ENCODE measurements around the gene TM7SF3.

TM7SF3 gene

DNA sequence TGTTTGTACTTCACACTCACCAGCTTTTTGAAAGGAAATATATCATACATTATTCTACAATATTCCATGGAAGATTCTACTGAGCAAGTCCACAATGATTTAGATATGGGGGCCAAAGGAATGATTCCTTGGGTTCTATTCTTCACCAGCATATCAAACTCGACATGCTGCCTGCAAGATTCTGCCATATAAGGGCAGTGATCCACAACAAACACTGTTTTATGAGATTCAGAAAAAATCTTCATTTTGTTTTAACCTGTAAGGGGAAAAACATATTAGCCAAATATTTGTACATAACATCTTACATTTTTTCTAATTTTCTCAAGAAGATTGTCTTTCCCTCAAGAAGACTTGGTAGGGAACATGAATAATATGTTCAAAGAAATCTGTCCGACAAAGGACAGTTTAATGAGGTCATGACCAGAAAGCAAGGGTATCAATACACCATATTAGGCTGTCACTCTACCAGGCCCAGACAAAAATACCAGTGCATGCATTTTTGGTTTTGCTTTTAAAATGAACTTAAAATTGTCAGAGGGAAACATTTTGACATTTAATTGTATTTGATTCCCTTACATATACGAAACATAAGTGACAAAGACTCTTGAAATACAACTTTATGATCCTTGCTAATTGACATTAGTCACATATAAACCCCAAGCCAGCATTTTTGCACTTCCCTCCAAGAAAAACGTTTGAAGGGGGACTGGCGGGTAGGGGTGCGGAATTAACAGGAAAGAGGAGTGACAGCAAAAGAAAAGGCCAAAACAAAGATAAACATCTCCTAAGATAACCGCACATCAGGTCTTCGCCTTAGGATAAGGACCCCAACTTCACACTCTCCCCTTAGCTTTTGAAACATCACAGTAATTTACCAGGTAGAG, 77.4 kb downstream of the TM7SF3 start:
- DNase-seq (ENCODE audit: low read depth) = no peak
- peak overlapping the region; percentile 98 for H3K4me3 ChIP-seq (ENCODE audit: low read depth, low read length)
- TF ChIP-seq, protein P1, sequence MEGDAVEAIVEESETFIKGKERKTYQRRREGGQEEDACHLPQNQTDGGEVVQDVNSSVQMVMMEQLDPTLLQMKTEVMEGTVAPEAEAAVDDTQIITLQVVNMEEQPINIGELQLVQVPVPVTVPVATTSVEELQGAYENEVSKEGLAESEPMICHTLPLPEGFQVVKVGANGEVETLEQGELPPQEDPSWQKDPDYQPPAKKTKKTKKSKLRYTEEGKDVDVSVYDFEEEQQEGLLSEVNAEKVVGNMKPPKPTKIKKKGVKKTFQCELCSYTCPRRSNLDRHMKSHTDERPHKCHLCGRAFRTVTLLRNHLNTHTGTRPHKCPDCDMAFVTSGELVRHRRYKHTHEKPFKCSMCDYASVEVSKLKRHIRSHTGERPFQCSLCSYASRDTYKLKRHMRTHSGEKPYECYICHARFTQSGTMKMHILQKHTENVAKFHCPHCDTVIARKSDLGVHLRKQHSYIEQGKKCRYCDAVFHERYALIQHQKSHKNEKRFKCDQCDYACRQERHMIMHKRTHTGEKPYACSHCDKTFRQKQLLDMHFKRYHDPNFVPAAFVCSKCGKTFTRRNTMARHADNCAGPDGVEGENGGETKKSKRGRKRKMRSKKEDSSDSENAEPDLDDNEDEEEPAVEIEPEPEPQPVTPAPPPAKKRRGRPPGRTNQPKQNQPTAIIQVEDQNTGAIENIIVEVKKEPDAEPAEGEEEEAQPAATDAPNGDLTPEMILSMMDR (IDR thresholded peaks at IDR 0.05; ENCODE audit: control insufficient read depth, extremely low read depth, insufficient read depth) = no peak

DNA sequence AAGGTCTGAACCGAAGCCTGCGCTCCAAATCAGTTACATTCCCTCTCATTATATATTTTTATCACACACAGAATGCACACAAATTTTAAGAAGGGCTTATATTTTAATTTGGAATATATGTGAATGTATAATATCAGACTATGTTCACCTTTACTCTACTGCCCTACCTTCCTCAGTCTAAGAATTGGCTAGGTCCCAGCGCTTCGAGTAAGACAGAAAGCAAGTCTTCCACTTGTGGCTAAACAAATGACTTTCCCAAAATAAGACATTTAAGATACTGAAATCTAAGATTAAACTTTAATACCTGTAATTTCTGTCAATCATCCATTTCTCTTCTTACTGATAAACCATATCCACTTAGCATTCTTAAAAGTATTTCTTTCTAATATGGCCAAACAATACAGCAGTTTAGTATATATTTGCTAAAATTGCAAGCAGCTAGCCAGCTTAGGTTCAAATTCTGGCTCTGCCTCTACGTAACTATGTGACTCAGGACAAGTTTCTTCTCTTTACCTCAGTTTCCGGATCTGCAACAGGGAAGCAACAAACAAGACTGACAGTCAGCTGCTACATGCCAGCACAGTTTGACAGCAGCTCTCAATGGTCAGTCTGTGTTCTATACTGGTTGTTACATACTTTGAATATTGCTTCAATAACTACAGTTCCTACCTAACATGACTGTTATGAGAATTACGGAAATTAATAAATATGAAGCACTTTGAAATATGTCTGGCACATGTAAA, 78.4 kb downstream of the TM7SF3 start:
- no peak for DNase-seq (ENCODE audit: low read depth)
- H3K4me3 ChIP-seq (ENCODE audit: low read depth, low read length) = no peak overlapping the region
- TF ChIP-seq, protein P1 (IDR thresholded peaks at IDR 0.05; ENCODE audit: control insufficient read depth, extremely low read depth, insufficient read depth) = no peak

DNA sequence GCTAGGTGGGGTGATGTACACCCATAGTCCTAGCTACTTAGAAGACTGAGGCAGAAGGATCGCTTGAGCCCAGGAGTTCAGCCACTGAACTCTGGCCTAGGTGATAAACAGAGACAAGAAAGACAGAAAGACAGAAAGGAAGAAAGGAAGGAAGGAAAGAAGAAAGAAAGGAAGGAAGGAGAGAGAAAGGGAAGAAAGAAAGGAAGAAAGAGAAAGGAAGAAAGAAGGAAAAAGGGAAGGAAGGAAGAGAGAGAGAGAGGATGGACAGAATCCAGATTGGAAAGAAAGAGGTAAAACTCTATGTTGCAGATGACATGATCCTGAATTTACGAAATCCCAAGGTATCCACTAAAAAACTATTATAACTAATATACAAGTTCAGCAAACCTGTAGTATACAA, 84.6 kb downstream of the TM7SF3 start:
- H3K4me3 ChIP-seq (ENCODE audit: low read depth, low read length) = no peak overlapping the region
- DNase-seq (ENCODE audit: low read depth) = no peak
- TF ChIP-seq, protein P1 (IDR thresholded peaks at IDR 0.05; ENCODE audit: control insufficient read depth, extremely low read depth, insufficient read depth) = no peak

DNA sequence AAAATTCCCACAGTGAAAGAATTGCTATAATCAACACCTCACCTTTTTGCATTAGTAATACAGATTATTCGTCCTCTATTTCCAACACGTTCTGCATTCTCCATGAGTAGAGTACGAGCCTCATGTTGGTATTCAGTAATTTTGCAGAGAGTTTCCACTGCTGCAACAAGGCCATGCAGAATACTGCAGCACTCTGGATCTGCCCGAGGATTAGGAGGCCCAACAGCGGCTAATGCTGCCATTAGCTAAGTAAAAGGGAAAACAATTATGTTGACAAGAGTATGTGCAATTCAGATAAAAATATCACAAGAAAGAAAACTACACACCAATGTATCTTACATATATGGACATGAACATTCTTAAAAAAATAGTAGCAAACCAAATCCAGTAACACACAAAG, 85.5 kb downstream of the TM7SF3 start:
- TF ChIP-seq, protein P1 (IDR thresholded peaks at IDR 0.05; ENCODE audit: control insufficient read depth, extremely low read depth, insufficient read depth) = no peak
- DNase-seq (ENCODE audit: low read depth) = no peak
- H3K4me3 ChIP-seq (ENCODE audit: low read depth, low read length) = no peak overlapping the region

Data from LNCaP clone FGC (cell line).